ENCODE data around the gene MAP2K7. TPM values are rescaled to one million over a fixed set of nuclear protein-coding genes. Genes with fewer than 3 reads are reported as not detected.
"Not testable (repeated sequence)": the region's sequence is repeated elsewhere in the genome, so short reads cannot be mapped to it uniquely, and the experiment has no call there.

MAP2K7 gene
- total RNA-seq, 6 experiments from 2014 or later: 9.7 to 22.1 (median 15.6) TPM

DNA sequence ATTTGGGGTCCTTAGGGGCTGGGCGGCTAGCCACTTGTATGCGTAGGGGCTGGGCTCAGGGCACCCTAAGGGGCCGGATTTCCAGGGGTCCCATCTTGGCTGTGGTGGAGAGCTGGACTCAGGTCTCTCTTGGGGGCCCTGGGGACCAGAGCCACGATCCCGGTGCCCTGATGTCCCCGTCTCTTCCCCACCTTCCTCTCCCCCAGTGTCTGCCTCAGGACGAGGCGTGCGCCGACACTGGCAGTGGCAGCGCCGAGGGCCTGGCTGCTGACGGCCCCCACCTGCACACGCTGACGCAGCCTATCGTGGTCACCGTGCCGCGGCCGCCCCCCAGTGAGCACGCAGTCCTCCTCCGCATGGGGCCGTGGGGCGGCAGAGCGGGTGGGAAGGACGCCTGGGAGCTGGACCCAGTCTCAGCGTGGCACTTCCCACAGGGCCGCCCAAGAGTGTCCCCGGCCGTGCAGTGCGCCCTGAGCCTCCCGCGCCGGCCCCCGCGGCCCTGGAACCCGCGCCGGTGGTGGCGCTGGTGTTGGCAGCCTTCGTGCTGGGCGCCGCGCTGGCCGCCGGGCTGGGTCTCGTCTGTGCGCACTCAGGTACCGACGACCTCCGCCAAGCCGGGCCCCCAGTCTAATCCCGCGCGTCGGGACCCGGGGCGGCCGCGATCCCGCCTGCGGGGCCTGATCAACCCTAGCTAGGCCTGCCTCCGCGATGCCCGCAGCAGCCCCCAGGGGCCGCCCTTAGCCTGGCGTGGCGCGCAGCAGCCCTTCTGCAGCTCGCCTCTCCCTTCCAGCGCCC lies 13.8 kb downstream of the MAP2K7 start:
- DNase-seq (peak; percentile 65 to 71 (median 69)), ATAC-seq (peak in 1 of 4 donors; percentile 1)
- Histone ChIP-seq H3K27ac (peak overlapping the region in 1 of 3 donors; percentile 81), H3K36me3 (peaks cover 0 to 6% (median 0%) of the 10 kb centered on the region in 4 donors), H3K27me3 (no peaks in the 10 kb centered on the region), H3K9me3 (no peaks in the 10 kb centered on the region), H3K4me1 (peaks cover 0 to 41% (median 15%) of the 10 kb centered on the region in 4 donors), H3K4me3 (peak overlapping the region; percentile 9 to 95 (median 23))
- TF ChIP-seq, protein P1, sequence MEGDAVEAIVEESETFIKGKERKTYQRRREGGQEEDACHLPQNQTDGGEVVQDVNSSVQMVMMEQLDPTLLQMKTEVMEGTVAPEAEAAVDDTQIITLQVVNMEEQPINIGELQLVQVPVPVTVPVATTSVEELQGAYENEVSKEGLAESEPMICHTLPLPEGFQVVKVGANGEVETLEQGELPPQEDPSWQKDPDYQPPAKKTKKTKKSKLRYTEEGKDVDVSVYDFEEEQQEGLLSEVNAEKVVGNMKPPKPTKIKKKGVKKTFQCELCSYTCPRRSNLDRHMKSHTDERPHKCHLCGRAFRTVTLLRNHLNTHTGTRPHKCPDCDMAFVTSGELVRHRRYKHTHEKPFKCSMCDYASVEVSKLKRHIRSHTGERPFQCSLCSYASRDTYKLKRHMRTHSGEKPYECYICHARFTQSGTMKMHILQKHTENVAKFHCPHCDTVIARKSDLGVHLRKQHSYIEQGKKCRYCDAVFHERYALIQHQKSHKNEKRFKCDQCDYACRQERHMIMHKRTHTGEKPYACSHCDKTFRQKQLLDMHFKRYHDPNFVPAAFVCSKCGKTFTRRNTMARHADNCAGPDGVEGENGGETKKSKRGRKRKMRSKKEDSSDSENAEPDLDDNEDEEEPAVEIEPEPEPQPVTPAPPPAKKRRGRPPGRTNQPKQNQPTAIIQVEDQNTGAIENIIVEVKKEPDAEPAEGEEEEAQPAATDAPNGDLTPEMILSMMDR (IDR thresholded peaks at IDR 0.05): peak; percentile 45 to 59 (median 53)
- no peak for TF ChIP-seq POLR2A (IDR thresholded peaks at IDR 0.05)
- intact Hi-C loops (cut with DNase I): no loop called here
- 0% methylated on average over 9 of the region's 71 CpGs for WGBS (ENCODE audit: insufficient coverage, low coverage, low lambda C conversion rate, missing lambda C conversion rate)

DNA sequence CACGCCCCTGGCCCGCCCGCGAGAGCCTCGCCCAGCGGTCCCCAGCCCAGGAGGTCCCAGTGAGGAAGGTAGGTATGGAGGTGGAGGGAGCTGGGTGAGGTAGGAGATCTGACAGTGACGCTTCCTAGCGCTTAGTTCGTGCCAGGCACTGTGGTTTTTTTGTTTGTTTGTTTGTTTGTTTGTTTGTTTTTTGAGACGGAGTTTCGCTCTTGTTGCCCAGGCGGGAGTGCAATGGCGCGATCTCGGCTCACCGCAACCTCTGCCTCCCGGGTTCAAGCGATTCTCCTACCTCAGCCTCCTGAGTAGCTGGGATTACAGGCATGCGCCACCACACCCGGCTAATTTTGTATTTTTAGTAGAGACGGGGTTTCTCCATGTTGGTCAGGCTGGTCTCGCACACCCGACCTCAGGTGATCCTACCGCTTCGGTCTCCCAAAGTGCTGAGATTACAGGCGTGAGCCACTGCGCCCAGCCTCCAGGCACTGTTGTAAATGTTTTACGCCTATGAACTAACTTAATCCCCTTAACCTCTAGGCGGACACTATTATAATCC lies 14.5 kb downstream of the MAP2K7 start:
- H3K36me3 ChIP-seq; H3K27me3 ChIP-seq; intact Hi-C loops (cut with DNase I); ATAC-seq; DNase-seq; H3K9me3 ChIP-seq: not testable (repeated sequence)
- Histone ChIP-seq H3K4me3 (peak overlapping the region; percentile 83 to 95 (median 85)), H3K4me1 (peaks cover 0 to 41% (median 15%) of the 10 kb centered on the region in 4 donors), H3K27ac (peak overlapping the region in 2 of 3 donors; percentile 36 to 81)
- 11% methylated on average over 25 of the region's 29 CpGs for WGBS (ENCODE audit: insufficient coverage, low coverage, low lambda C conversion rate, missing lambda C conversion rate)

DNA sequence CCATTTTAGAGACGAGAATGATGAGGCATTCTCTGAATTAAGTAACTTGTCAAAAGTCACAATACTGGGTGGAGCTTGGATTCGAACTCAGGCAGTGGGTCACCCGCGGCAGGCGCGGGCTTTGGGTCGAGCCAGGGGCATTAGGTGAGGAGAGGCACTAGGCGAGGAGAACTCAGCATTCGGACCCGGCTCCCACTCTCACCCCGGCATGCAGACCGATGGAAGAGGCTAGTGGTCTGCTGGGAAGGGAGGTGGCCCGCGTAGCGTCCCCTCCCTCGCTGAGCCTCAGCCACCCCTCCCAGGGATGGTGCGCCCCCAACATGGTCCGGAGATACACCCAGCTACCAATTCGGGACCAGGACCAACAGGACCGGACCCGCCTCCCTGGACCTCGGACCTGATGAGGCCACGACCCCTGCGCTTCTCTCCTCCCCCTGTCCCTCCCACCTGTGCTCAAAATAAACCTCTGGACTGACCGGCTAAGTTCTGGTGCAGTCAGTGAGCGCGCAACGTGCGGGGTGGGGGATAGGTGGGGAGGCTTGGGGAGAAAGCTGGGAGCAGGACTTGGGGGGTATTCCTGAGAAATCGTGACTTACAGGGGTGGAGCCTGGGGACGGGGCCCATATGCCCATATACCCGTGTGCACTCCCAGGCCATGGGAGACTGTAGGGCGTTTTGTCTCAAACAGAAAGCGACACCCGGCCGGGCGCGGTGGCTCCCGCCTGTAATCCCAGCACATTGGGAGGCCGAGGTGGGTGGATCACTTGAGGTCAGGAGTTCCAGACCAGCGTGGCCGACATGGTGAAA lies 15.1 kb downstream of the MAP2K7 start:
- H3K27me3 ChIP-seq: no peaks in the 10 kb centered on the region
- peaks cover 0 to 41% (median 15%) of the 10 kb centered on the region in 4 donors for H3K4me1 ChIP-seq
- WGBS (ENCODE audit: insufficient coverage, low coverage, low lambda C conversion rate, missing lambda C conversion rate): 20% methylated on average over 5 of the region's 42 CpGs
- H3K36me3 ChIP-seq: peaks cover 0 to 8% (median 0%) of the 10 kb centered on the region in 4 donors
- DNase-seq (peak; percentile 76 to 95 (median 91)), ATAC-seq (peak; percentile 14 to 48 (median 41))
- peak overlapping the region in 2 of 3 donors; percentile 66 to 81 for H3K27ac ChIP-seq
- TF ChIP-seq, protein P1 (IDR thresholded peaks at IDR 0.05): no peak
- TF ChIP-seq POLR2A (IDR thresholded peaks at IDR 0.05): peak; percentile 63
- H3K4me3 ChIP-seq: peak overlapping the region; percentile 83 to 95 (median 85)
- intact Hi-C loops (cut with DNase I): no loop called here
- H3K9me3 ChIP-seq: no peaks in the 10 kb centered on the region

DNA sequence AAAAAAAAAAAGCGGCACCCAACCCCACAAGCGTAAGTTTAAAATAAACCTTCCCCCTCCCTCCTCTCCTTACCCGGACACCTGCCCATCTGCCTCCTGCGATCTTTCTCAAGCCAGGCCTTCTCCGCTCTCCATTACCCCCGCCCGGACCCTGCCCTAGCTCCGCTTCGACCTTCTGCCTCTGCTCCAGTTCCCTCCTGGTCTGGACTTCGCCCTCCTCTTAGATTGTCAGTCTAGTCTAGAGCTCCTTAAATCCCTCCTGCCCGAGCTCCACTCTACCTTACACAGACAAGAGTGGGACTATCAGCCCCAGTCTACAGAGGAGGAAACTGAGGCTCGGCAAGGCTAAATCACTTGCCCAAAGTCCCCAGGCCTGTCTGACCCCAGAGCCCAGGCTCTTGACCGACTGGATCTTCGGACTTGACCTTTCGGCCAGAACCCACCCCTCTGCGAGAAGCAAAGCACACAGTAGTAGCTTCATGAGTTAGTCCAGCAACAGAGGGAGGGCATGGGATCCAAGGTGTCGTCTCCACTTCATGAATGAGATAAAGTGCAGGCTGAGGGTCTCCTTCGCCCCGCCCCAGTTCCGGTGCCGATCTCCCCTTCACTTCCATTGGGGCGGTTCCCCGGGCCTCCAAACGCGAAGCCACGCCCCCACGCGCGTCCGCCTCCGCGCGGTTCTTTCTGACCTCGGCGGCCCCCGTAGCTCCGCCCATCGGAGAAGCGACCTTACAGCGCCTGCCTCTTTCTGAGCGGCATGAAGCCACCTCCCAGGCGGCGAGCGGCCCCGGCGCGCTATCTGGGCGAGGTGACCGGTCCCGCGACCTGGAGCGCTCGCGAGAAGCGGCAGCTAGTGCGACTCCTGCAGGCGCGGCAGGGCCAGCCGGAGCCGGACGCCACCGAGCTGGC lies 16.2 kb downstream of the MAP2K7 start, which contains the start of gene SNAPC2:
SNAPC2 (plus strand) TSS at position 729 of the 909 bp plus-strand sequence; CDS start at position 758, 29 bp downstream.
- intact Hi-C loops (cut with DNase I): no loop called here
- peak; percentile 50 for TF ChIP-seq POLR2A (IDR thresholded peaks at IDR 0.05)
- TF ChIP-seq, protein P1 (IDR thresholded peaks at IDR 0.05): no peak
- ATAC-seq: peak; percentile 49 to 62 (median 62)
- WGBS (ENCODE audit: insufficient coverage, low coverage, low lambda C conversion rate, missing lambda C conversion rate): 12% methylated on average over 22 of the region's 62 CpGs
- DNase-seq: peak; percentile 97 to 98 (median 97)
- Histone ChIP-seq H3K36me3 (peaks cover 0 to 8% (median 0%) of the 10 kb centered on the region in 4 donors), H3K27ac (peak within 1 kb of the TSS; percentile 66 to 81 (median 72)), H3K9me3 (no peaks in the 10 kb centered on the region), H3K27me3 (no peaks in the 10 kb centered on the region), H3K4me3 (peak within 1 kb of the TSS; percentile 83 to 95 (median 85)), H3K4me1 (peaks cover 0 to 41% (median 15%) of the 10 kb centered on the region in 4 donors)
